ENCODE results near the gene XPO6. TPM values are rescaled to one million over a fixed set of nuclear protein-coding genes. Genes with fewer than 3 reads are reported as not detected.
A peak's percentile ranks its signal among the peaks of the same experiment; 100 is the strongest.

The XPO6 gene
- total RNA-seq, 2 experiments from 2014 or later = 234 to 241 TPM

DNA sequence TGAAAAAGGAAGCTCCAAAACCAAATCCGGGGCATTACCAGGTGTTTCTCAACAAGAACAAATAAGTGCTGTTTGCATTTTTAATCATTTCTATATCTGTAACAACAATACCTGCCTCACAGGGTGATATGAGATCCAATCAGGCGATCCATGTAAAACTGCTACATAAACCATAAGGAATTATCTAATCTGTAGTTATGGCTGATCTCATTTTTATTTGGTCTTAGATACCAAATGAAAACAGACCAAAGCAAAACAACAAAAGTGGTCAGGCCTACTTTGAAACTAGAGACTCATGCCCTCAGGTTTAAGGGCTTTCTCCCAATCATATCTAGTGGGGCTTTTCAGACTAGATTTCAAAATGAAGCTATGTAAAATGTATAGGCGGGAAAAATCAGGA, 28.3 kb downstream of the XPO6 start:
- Mint-ChIP-seq H3K27me3 (no peaks in the 10 kb centered on the region), H3K4me3 (no peak overlapping the region), H3K36me3 (peaks cover 79% of the 10 kb centered on the region)

DNA sequence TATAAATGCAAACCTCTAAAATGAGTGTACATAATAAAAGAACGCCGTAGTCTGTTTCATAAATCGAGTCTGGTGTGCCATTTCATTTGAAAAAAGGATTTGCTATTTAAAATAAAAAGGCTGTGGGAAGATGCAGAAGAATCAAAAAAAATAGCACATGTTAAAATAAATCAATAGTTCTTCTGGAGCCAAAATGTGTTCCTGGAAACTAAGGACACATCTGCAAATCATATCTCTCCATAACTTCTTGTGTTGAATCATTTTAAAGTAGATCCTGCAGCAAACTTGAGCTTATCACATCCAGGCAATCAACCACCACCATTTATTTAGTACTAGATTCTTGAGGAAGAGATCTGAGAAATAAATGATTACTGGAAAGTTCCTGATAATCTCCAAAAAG, 29.0 kb downstream of the XPO6 start:
- H3K36me3 Mint-ChIP-seq = peaks cover 78% of the 10 kb centered on the region
- no peaks in the 10 kb centered on the region for H3K27me3 Mint-ChIP-seq
- no peak for DNase-seq
- H3K9me3 Mint-ChIP-seq = peaks cover 4% of the 10 kb centered on the region
- peaks cover 79% of the 10 kb centered on the region for H3K4me1 Mint-ChIP-seq
- H3K4me3 Mint-ChIP-seq = no peak overlapping the region
- H3K27ac Mint-ChIP-seq = peak overlapping the region; percentile 89

More for the DNA sequence above, 28.3 kb downstream of the XPO6 start:
- no peak for DNase-seq
- H3K27ac Mint-ChIP-seq = peak overlapping the region; percentile 89
- H3K9me3 Mint-ChIP-seq = peaks cover 4% of the 10 kb centered on the region
- H3K4me1 Mint-ChIP-seq = peaks cover 85% of the 10 kb centered on the region

DNA sequence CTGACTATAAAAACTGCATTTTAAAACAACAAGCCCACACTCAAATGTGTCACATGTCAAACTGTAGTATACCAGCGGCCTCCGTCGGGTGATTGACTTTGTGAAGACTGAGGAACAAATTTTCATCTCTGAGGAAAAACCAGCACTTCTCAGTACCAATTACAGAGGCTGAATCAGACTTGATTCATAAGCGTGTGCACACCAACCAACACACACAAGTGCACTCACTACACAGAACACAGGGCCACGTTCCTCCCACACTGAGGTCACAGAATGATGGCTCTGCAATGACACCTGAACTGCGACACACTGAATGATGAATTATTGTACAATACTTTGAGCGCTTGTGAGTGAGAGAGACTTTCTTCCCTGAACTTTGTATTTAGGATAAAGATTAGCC, 29.6 kb downstream of the XPO6 start:
- Mint-ChIP-seq H3K27ac (peak overlapping the region; percentile 89), H3K27me3 (no peaks in the 10 kb centered on the region), H3K36me3 (peaks cover 76% of the 10 kb centered on the region), H3K4me1 (peaks cover 77% of the 10 kb centered on the region), H3K4me3 (peak overlapping the region; percentile 62), H3K9me3 (peaks cover 4% of the 10 kb centered on the region)
- peak; percentile 52 for DNase-seq

DNA sequence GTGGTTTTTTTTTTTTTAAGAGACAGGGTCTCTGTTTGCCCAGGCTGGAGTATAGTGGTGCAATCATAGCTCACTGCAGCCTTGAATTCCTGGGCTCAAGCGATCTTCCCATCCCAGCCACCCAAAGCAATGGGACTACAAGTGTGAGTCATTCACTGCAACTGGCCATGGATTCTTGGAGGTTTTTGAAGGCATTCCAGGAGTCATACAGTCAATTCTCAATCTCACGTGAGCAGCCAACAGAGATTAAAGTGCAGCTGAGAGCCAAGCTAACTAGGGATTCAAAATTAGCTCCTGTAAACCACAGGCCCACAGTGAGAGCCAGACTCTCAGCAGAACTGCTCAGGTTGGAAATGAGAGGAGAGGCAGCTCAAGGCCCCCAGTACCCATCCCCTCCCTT, 30.2 kb downstream of the XPO6 start:
- Mint-ChIP-seq H3K9me3 (peaks cover 4% of the 10 kb centered on the region), H3K4me1 (peaks cover 71% of the 10 kb centered on the region), H3K27me3 (no peaks in the 10 kb centered on the region), H3K27ac (peak overlapping the region; percentile 89), H3K36me3 (peaks cover 74% of the 10 kb centered on the region), H3K4me3 (peak overlapping the region; percentile 9)
- no peak for DNase-seq

DNA sequence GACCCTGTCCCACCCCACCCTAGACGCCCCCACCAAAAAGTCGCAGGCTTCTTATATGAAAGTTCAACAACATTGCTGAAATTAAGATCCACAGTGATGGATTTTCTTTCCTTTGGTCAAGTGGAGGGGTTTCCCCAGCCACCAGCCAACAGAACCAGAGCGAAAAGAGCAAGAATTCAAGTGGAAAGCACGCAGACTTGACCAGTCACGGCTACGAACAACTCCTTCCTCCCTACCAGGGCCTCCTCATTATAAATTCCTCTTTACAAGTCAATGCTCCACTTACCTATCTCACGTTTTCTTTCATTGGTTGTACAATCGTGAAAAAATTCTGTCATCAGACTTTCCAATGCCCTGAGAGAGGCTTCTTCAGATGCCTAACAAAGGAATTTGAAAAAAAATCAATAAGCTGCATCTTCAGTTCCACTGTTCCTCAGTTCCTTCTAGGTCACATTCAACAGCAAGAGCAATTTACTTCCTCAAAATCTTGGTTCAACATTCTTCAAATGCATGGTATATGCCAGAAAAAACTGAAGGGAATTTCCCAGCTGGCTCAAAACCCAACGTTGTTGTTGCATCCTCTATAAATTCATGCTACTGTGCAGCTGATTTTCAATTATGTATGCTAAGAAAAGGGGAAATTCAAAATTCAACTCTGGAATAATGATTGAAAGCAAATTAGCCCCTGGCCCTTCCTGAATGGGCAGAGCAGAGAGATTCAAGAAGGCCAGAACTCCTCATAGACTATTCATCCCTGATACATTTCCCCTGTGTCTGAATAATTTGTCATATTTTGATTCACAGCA, 30.9 kb downstream of the XPO6 start:
- DNase-seq = no peak
- Mint-ChIP-seq H3K9me3 (peaks cover 4% of the 10 kb centered on the region), H3K36me3 (peaks cover 68% of the 10 kb centered on the region), H3K27ac (peak overlapping the region; percentile 89), H3K4me3 (no peak overlapping the region), H3K4me1 (peaks cover 68% of the 10 kb centered on the region), H3K27me3 (no peaks in the 10 kb centered on the region)

DNA sequence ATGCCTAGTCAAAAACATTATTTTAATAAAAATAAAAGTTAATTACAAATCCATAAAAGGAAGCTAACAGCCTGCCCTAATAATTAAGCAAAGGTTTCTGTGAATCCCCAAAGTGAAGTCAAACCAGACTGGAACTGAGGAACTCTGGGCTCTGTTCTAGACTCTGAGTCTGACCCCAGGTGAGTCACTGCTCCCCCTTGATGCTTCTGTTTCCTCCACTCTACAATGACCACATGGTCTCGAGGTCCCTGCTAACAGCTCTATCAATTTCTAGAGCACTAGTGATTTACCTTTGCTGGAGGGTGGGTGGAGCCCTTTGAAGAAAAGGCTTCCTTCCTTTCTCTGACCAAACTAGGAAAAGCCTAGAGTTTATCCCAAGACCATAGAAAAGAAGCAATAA, 32.4 kb downstream of the XPO6 start:
- Mint-ChIP-seq H3K4me1 (peaks cover 71% of the 10 kb centered on the region), H3K9me3 (no peaks in the 10 kb centered on the region), H3K36me3 (peaks cover 69% of the 10 kb centered on the region), H3K27me3 (no peaks in the 10 kb centered on the region), H3K27ac (peak overlapping the region; percentile 63), H3K4me3 (no peak overlapping the region)
- no peak for DNase-seq

DNA sequence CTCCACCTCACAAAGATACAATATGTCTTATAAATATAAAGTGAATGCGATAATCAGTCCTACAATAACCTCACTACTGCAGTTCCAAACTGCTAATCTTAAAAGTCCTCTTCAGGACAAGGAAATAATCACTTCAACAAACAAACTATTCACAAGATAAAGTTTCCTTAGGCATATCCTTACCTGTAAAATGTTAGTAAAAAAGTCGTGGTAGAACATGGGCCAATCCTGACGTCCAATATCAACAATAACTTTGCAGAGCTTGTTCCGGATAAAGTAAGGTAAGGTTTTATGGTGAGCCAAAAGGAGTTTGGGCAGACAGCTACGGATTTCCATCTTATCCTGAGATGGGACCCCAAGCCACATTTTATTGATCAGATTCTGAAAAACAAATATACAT, 36.0 kb downstream of the XPO6 start:
- peaks cover 57% of the 10 kb centered on the region for H3K4me1 Mint-ChIP-seq
- no peak overlapping the region for H3K27ac Mint-ChIP-seq

DNA sequence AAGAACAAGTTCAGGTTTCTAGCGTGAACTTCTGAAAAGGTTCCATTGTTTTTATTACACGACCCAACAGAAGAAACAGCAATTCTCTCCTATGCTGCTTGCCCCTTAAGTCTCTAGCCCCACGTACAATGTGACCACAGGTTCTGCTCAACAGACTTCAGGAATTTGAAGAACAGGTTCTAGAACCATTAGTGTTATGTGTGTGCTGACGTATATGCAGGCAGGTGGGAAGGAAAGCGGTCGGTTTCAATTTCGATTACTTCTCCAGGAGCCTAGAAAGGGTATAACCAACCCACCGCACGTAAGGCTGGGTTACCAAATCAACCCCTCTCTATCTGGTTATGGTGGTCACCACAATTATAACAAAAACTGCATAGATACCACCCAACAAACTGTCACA, 39.4 kb downstream of the XPO6 start:
- Mint-ChIP-seq H3K9me3 (no peaks in the 10 kb centered on the region), H3K4me1 (peaks cover 65% of the 10 kb centered on the region), H3K27ac (peak overlapping the region; percentile 47), H3K36me3 (peaks cover 66% of the 10 kb centered on the region), H3K4me3 (no peak overlapping the region), H3K27me3 (no peaks in the 10 kb centered on the region)
- DNase-seq = no peak

More for the DNA sequence above, 36.0 kb downstream of the XPO6 start:
- H3K36me3 Mint-ChIP-seq = peaks cover 63% of the 10 kb centered on the region
- H3K4me3 Mint-ChIP-seq = no peak overlapping the region
- DNase-seq = no peak
- no peaks in the 10 kb centered on the region for H3K27me3 Mint-ChIP-seq
- H3K9me3 Mint-ChIP-seq = no peaks in the 10 kb centered on the region

DNA sequence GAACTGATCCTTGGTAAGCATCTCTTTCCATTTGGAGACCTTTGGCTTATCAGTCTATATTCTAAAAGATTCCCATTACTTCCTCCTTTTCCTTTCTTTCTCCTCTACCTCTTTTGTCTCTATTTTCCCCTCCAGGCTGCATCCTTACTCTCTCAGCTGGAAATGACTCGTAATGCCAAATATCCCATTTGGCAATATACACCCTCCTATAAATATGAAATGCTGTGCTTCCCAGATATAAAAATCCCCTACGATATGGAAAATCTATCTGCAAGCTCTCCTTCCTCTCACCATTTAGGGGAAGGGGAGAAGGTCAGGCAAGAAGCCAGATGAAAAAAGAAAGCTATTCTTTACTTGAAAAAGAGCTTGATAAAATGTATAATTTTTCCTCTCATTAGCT, 39.9 kb downstream of the XPO6 start:
- no peaks in the 10 kb centered on the region for H3K27me3 Mint-ChIP-seq
- peaks cover 68% of the 10 kb centered on the region for H3K36me3 Mint-ChIP-seq
- H3K27ac Mint-ChIP-seq = peak overlapping the region; percentile 47
- DNase-seq = no peak
- H3K4me1 Mint-ChIP-seq = peaks cover 69% of the 10 kb centered on the region
- H3K9me3 Mint-ChIP-seq = no peaks in the 10 kb centered on the region
- no peak overlapping the region for H3K4me3 Mint-ChIP-seq

DNA sequence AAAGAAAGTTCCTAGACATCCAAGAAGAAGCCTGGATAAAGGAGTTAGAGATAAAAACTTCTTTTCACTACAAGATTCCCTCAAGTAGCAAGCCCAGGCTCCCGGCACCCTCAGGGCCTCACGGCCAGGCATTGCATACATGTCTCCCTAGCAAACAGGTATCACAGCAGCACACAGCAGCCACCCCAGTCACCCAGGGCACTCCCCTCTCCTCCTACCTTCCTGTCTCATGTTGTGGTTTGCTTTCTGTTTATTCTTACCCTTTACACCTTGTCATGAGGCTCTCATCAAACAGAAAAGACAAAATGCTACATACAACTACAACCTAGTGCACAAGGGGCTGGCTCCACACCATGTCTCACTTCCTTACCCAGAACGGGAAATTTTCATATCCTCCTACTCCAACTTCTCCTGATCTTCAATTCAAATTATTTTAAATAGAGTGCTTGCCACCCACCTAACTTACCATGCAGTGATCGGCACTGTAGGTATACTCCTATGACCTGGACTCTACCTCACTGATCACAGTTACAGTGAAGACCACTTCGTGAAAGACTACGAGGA, 42.7 kb downstream of the XPO6 start:
- Mint-ChIP-seq H3K27me3 (no peaks in the 10 kb centered on the region), H3K27ac (peak overlapping the region; percentile 83), H3K4me1 (peaks cover 74% of the 10 kb centered on the region), H3K4me3 (no peak overlapping the region), H3K36me3 (peaks cover 74% of the 10 kb centered on the region), H3K9me3 (no peaks in the 10 kb centered on the region)
- DNase-seq = peak; percentile 42

DNA sequence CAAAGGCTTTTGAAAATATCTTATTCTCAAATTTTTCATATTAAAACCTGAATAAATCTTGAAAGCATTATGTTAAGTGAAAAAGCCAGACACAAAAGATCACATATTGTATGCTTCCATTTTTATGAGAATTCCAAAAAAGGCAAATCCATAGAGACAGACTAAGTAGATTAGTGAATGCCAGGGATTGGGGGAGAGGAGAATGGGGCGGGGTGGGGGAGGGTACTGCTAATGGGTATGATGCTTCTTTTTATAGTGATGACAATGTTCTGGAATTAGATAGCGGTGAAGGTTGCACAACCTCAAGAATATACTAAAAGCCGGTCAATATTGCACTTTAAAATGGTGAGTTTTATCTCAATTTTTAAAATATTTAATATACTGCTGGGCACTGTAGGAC, 44.0 kb downstream of the XPO6 start:
- Mint-ChIP-seq H3K4me3 (no peak overlapping the region), H3K9me3 (no peaks in the 10 kb centered on the region), H3K36me3 (peaks cover 72% of the 10 kb centered on the region), H3K27me3 (no peaks in the 10 kb centered on the region), H3K4me1 (peaks cover 82% of the 10 kb centered on the region), H3K27ac (peak overlapping the region; percentile 86)
- DNase-seq = no peak

DNA sequence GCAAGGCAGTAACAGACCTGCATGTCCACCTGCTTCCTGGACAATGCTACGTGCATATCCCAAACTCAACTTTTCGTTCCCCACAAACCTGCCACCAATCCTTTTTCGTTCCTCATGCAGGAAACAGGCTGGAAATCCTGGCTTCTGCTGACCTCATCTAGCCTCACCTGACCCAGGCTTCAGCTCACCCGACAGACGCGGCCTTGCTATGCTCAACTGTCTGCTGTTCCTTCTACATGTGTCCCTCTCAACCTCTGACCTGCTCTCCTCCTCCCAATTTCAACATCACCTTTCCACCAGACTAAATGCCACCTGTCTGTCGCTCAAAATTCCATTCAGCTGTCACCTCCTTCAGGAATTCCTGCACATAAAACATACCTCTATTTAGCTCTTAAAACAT, 44.5 kb downstream of the XPO6 start:
- Mint-ChIP-seq H3K4me3 (peak overlapping the region; percentile 11), H3K9me3 (no peaks in the 10 kb centered on the region), H3K27ac (peak overlapping the region; percentile 86), H3K4me1 (peaks cover 79% of the 10 kb centered on the region), H3K36me3 (peaks cover 68% of the 10 kb centered on the region), H3K27me3 (no peaks in the 10 kb centered on the region)
- no peak for DNase-seq

DNA sequence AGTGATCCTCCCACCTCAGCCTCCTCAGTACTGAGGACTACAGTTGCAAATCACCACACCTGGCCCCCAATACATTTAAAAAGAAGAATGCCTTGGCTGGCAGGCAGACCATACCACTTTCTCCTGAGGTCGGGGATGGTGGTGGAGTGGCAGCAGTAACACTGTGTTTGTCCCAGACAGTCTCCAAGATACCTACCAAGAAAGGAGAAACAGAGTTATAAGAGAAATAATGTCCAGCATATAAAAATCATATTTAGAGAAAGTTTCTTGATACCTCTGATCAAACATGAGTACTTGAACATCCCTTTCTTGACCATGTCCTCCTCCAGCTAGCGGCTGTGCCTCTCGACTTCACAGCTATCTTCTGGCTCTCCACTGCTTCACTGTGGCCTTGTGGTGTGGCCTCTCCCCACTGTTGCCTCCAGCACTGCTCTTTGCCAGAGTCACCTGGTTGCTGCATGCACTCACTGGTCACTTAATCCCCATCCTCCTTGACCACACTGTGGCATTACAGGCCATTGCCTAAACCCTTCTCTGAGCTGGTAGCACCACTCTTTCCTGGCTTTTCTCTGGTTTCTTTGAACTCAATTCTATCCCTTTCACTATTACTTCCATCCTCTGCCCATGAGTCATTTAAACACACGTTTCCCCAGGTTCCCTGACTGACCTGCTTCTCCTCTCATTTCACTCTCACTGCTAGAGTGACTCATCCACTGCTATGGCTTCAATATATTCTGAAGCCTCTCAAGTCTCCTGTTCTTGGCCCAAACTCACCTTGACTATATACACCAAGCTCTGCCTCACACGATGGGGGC, 45.2 kb downstream of the XPO6 start:
- Mint-ChIP-seq H3K27me3 (no peaks in the 10 kb centered on the region), H3K4me3 (peak overlapping the region; percentile 11), H3K27ac (peak overlapping the region; percentile 86), H3K9me3 (no peaks in the 10 kb centered on the region), H3K4me1 (peaks cover 79% of the 10 kb centered on the region), H3K36me3 (peaks cover 66% of the 10 kb centered on the region)
- DNase-seq = peak; percentile 28

DNA sequence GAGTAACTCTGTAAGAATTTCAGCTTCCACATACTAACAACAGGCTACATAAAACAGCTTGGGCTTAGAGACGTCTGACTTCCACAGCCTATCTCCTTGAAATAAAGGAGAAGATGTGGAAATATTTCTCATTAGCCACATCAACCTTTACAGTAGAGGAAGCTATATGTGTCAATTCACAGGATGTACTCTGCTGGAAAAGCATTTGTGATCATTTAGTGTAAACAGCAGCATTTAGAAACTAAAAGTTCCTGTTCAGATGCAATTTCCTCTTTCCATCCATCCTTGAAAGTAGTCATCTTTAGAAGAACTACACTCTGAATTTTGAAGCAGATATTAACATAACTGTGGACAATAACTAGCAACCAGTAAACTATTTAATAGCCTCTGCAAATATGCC, 46.2 kb downstream of the XPO6 start:
- Mint-ChIP-seq H3K27me3 (no peaks in the 10 kb centered on the region), H3K36me3 (peaks cover 66% of the 10 kb centered on the region), H3K4me1 (peaks cover 84% of the 10 kb centered on the region), H3K4me3 (no peak overlapping the region), H3K9me3 (no peaks in the 10 kb centered on the region), H3K27ac (peak overlapping the region; percentile 86)
- DNase-seq = no peak

DNA sequence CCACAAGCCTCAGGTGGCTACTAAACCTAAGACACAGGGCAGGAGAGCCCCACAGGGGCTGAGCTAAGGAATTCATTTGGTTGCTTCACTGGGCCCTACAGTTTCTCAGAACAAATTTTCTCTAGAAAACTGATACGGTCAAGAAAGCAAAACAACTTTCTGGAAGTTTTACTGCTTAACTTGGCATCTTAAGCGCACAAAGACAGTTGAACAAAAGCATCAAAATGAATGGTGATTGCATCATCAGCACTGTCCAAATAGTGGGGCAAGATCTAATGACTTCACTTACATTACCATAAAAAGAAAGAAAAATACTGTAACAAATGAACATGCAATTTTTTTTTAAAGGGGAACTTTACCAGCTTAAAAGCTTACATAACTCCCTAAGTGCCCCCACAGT, 47.6 kb downstream of the XPO6 start:
- Mint-ChIP-seq H3K4me1 (peaks cover 83% of the 10 kb centered on the region), H3K36me3 (peaks cover 63% of the 10 kb centered on the region), H3K27me3 (no peaks in the 10 kb centered on the region), H3K4me3 (no peak overlapping the region), H3K9me3 (no peaks in the 10 kb centered on the region), H3K27ac (peak overlapping the region; percentile 86)
- DNase-seq = no peak

Data from activated naive CD8-positive, alpha-beta T cell treated with anti-CD3 and anti-CD28 coated beads for 36 hours (primary cell).